OCI-LY3 (cell line): ENCODE measurements around the gene SLC6A14.

ENCODE experiments used
- H2AFZ ChIP-seq: fragments of 200-600, 300-600 bp; shearing (Covaris generic); 2 replicates; pipeline ENCODE4 v1.6.0; 2014; ENCODE audit warnings: antibody characterized with exemption, low read depth, low read length
- H3K27ac ChIP-seq: fragments of 200-600, 300-600 bp; sonication (generic); 2 replicates; pipeline ENCODE4 v1.5.1; 2014; ENCODE audit warnings: mild to moderate bottlenecking, low read length, moderate library complexity, mixed read lengths
- H3K27me3 ChIP-seq: fragments of 200-600, 300-600 bp; sonication (generic); 2 replicates; pipeline ENCODE4 v1.6.1; 2014; ENCODE audit warnings: low read depth, low read length, mixed read lengths
- H3K36me3 ChIP-seq: fragments of 200-600, 300-600 bp; sonication (generic); replicated peaks from 2 replicates; pipeline ENCODE3; 2014; ENCODE audit warnings: low read depth, low read length, mixed read lengths
- H3K4me1 ChIP-seq: fragments of 300-600, 200-600 bp; sonication (generic); 2 replicates; pipeline ENCODE4 v1.6.1; 2014; ENCODE audit warnings: low read length, mixed read lengths
- H3K4me2 ChIP-seq: fragments of 200-600, 300-600 bp; sonication (generic); 2 replicates; pipeline ENCODE4 v1.6.1; 2014; ENCODE audit warnings: low read length, mixed read lengths
- H3K4me3 ChIP-seq: fragments of 300-600, 200-600 bp; sonication (generic); 2 replicates; pipeline ENCODE4 v1.5.1; 2014; ENCODE audit warnings: antibody characterized with exemption, mild to moderate bottlenecking, low read length, moderate library complexity
- H3K79me2 ChIP-seq: fragments of 300-600, 200-600 bp; shearing (Covaris generic); 2 replicates; pipeline ENCODE4 v1.6.1; 2014; ENCODE audit warnings: mild to moderate bottlenecking, low read length, mixed read lengths
- H3K9ac ChIP-seq: fragments of 300-600, 200-600 bp; shearing (Covaris generic); 2 replicates; pipeline ENCODE4 v1.6.0; 2014; ENCODE audit warnings: mild to moderate bottlenecking, low read length, moderate library complexity
- H3K9me3 ChIP-seq: fragments of 200-600, 300-600 bp; shearing (Covaris generic); 2 replicates; pipeline ENCODE4 v1.6.1; 2014; ENCODE audit warnings: low read length, mixed read lengths; ENCODE audit not compliant: insufficient read depth
- H4K20me1 ChIP-seq: fragments of 200-600, 300-600 bp; sonication (generic); 2 replicates; pipeline ENCODE4 v1.6.1; 2016; ENCODE audit warnings: low read length, mixed read lengths; ENCODE audit not compliant: insufficient read depth
- CTCF ChIP-seq: fragments of 200-600, 300-600 bp; sonication (generic); IDR thresholded peaks from 2 replicates; pipeline ENCODE4 v1.5.1; 2014; ENCODE audit warnings: antibody characterized with exemption, low read length, low read depth
- EZH2phosphoT487 ChIP-seq: fragments of 200-600 bp; shearing (Covaris generic); IDR thresholded peaks from 2 replicates; pipeline ENCODE4 v1.6.1; 2018; ENCODE audit warnings: antibody characterized with exemption, mixed run types, low read depth

Gene SLC6A14, protein sequence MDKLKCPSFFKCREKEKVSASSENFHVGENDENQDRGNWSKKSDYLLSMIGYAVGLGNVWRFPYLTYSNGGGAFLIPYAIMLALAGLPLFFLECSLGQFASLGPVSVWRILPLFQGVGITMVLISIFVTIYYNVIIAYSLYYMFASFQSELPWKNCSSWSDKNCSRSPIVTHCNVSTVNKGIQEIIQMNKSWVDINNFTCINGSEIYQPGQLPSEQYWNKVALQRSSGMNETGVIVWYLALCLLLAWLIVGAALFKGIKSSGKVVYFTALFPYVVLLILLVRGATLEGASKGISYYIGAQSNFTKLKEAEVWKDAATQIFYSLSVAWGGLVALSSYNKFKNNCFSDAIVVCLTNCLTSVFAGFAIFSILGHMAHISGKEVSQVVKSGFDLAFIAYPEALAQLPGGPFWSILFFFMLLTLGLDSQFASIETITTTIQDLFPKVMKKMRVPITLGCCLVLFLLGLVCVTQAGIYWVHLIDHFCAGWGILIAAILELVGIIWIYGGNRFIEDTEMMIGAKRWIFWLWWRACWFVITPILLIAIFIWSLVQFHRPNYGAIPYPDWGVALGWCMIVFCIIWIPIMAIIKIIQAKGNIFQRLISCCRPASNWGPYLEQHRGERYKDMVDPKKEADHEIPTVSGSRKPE

GRCh38 chrX:116436358-116436816 lies at the start of gene SLC6A14:
SLC6A14 (plus strand) TSS chrX:116436606; CDS start chrX:116436710, 104 bp downstream.
- Histone ChIP-seq H3K4me2 (no peak within 1 kb of the TSS), H3K4me3 (no peak within 1 kb of the TSS), H3K9ac (no peak within 1 kb of the TSS), H3K27ac (no peak within 1 kb of the TSS), H3K4me1 (no peaks in the 10 kb centered on the region), H3K27me3 (no peaks in the 10 kb centered on the region), H3K9me3 (no peaks in the 10 kb centered on the region), H3K79me2 (no peaks in the 10 kb centered on the region), H4K20me1 (no peaks in the 10 kb centered on the region), H2AFZ (no peak within 1 kb of the TSS), H3K36me3 (no peaks in the 10 kb centered on the region)
- TF ChIP-seq EZH2phosphoT487 (no peak), CTCF (no peak)

DNA sequence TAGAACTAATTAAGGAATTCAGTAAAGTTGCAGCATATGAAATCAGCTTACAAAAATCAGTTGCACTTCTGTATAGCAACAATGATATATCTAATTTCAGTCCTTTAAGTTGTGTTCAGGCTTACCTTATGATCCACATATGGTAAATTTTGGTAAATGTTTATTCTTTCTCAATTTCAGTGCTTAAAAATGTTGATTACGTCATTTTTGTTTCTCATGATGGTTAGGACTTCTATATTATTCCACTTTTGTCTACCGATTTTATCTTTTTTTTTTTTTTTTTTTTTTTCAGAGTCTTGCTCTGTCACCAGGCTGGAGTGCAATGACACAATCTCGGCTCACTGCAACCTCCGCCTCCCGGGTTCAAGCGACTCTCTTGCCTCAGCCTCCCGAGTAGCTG lies 40.7 kb upstream of the SLC6A14 start:
- no peak overlapping the region for H3K4me3 ChIP-seq
- no peaks in the 10 kb centered on the region for H4K20me1 ChIP-seq
- no peak overlapping the region for H3K9ac ChIP-seq
- H2AFZ ChIP-seq, result no peak overlapping the region
- no peak overlapping the region for H3K4me2 ChIP-seq
- H3K4me1 ChIP-seq, result no peaks in the 10 kb centered on the region
- H3K79me2 ChIP-seq, result no peaks in the 10 kb centered on the region
- TF ChIP-seq CTCF (no peak), EZH2phosphoT487 (no peak)
- H3K27ac ChIP-seq, result no peak overlapping the region
- no peaks in the 10 kb centered on the region for H3K36me3 ChIP-seq
- H3K9me3 ChIP-seq, result no peaks in the 10 kb centered on the region
- no peaks in the 10 kb centered on the region for H3K27me3 ChIP-seq

DNA sequence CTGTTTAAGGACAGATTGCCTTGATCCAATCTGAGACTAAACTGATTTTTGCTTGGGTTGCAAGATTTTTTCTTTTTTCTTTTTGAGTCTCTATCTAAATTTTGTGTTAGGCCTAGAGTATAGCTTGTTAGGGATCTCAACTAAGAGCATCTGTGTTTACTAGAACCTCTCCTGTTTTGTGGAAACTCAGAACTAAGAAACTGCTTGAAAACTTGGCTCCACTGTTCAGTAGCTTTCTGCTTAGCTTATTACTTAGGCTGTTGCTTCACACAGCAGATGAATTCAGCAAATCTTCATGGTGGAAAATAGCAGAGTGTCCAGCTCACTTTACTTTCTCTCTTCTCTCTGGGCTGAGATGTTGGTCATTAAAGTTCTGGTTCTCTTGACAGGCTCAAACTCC lies 36.7 kb upstream of the SLC6A14 start:
- H3K27me3 ChIP-seq, result no peaks in the 10 kb centered on the region
- H3K9me3 ChIP-seq, result no peaks in the 10 kb centered on the region
- no peaks in the 10 kb centered on the region for H3K4me1 ChIP-seq

More for the DNA sequence above, 36.7 kb upstream of the SLC6A14 start:
- H3K79me2 ChIP-seq, result no peaks in the 10 kb centered on the region
- H3K4me2 ChIP-seq, result no peak overlapping the region
- no peaks in the 10 kb centered on the region for H4K20me1 ChIP-seq
- H3K36me3 ChIP-seq, result no peaks in the 10 kb centered on the region
- H3K4me3 ChIP-seq, result no peak overlapping the region
- H2AFZ ChIP-seq, result no peak overlapping the region
- no peak overlapping the region for H3K27ac ChIP-seq
- TF ChIP-seq EZH2phosphoT487 (no peak), CTCF (no peak)
- H3K9ac ChIP-seq, result no peak overlapping the region
